Stimulated activated naive B cell treated with anti-CD40 and anti-IgM and Interleukin-4, amounts not matched to agents 10 μg/mL and 1 μg/mL and 100 μg/mL, for 72 hours (primary cell): ENCODE results near the gene DOCK6.
A peak's percentile ranks its signal among the peaks of the same experiment; 100 is the strongest.

ENCODE experiments used
- ATAC-seq, 2 donors: fragments of 150-1000 bp; cut with Tn5 transposase; replicated peaks; 2 replicates each; pipeline ENCODE4 v1.10.0; 2021; ENCODE audit warnings: moderate library complexity in 1 of 2
- DNase-seq: peaks from one replicate; pipeline ENCODE4 v3.0.0; 2021
- H3K27ac Mint-ChIP-seq: one replicate; pipeline ENCODE4 v1.8.0; 2022; ENCODE audit warnings: mild to moderate bottlenecking, mixed read lengths
- H3K27me3 Mint-ChIP-seq, 2 donors: one replicate each; pipeline ENCODE4 v1.8.0; 2022; ENCODE audit warnings: mixed read lengths in 2 of 2
- H3K36me3 Mint-ChIP-seq, 2 donors: one replicate each; pipeline ENCODE4 v1.8.0; 2022; ENCODE audit warnings: mixed read lengths in 2 of 2, mild to moderate bottlenecking in 1 of 2
- H3K4me1 Mint-ChIP-seq, 2 donors: one replicate each; pipeline ENCODE4 v1.8.0; 2022; ENCODE audit warnings: mixed read lengths in 2 of 2, mild to moderate bottlenecking in 1 of 2
- H3K4me3 Mint-ChIP-seq, 2 donors: one replicate each; pipeline ENCODE4 v1.8.0; 2022; ENCODE audit warnings: mild to moderate bottlenecking in 2 of 2, mixed read lengths in 2 of 2, moderate library complexity in 1 of 2
- H3K9me3 Mint-ChIP-seq, 2 donors: one replicate each; pipeline ENCODE4 v1.8.0; 2022; ENCODE audit warnings: mixed read lengths in 2 of 2, mild to moderate bottlenecking in 1 of 2

The DOCK6 gene

DNA sequence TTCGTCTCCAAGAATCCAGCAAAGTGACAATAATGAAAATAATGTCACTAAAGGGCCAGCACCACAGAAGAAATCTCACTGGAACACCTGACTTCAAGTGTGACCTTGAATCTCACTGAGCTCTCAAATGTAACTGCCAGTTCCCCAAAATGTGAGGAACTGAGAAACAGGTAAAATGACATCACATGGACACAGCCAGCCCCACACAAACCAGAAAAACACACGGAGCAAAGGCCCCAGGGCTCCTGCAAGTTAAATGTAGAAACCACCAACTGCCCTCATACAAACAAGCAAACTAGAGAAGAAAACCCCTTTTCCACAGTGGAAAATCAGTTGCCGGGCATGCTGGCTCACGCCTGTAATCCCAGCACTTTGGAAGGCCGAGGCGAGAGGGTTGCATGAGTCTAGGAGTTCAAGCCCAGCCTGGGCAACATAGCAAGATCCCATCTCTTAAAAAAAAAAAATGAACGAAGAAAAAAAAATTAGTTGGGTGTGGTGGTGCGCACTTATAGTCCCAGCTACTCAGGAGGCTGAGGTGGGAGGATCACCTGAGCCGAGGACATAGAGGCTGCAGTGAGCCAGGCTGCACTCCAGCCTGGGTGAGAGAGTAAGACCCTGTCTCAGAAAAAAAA is 56.3 kb downstream of the DOCK6 start:
- Mint-ChIP-seq H3K36me3 (peaks cover 5 to 18% of the 10 kb centered on the region in 2 donors), H3K27me3 (peaks cover 31 to 36% of the 10 kb centered on the region in 2 donors), H3K9me3 (peaks cover 11 to 12% of the 10 kb centered on the region in 2 donors), H3K4me3 (peak overlapping the region; percentile 42 to 51), H3K4me1 (peaks cover 29 to 37% of the 10 kb centered on the region in 2 donors), H3K27ac (peak overlapping the region; percentile 87)
- peak; percentile 89 to 95 for ATAC-seq
- peak; percentile 51 for DNase-seq

DNA sequence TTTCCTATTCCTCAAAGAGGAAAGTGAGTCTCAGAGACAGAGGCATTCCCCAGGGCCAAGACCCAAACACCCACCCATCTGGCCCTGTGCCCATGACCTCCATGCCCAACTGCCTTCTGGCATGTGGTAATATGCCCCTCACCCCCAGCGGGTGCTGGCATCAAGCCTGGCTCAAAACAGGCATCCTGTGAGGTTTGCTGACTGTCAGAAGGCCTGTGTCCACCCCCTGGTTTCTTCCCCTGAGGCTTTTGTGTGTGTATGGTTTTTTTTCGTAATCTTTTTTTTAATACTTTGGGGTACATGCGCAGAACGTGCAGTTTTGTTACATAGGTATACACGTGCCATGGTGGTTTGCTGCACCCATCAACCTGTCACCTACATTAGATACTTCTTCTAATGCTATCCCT is 57.4 kb downstream of the DOCK6 start:
- Mint-ChIP-seq H3K27me3 (peaks cover 23 to 26% of the 10 kb centered on the region in 2 donors), H3K4me3 (no peak overlapping the region), H3K9me3 (peaks cover under 1% of the 10 kb centered on the region in 2 donors), H3K36me3 (peaks cover 3 to 7% of the 10 kb centered on the region in 2 donors), H3K4me1 (peaks cover 23 to 37% of the 10 kb centered on the region in 2 donors), H3K27ac (peak overlapping the region; percentile 88)
- DNase-seq: peak; percentile 46
- peak; percentile 26 to 54 for ATAC-seq

DNA sequence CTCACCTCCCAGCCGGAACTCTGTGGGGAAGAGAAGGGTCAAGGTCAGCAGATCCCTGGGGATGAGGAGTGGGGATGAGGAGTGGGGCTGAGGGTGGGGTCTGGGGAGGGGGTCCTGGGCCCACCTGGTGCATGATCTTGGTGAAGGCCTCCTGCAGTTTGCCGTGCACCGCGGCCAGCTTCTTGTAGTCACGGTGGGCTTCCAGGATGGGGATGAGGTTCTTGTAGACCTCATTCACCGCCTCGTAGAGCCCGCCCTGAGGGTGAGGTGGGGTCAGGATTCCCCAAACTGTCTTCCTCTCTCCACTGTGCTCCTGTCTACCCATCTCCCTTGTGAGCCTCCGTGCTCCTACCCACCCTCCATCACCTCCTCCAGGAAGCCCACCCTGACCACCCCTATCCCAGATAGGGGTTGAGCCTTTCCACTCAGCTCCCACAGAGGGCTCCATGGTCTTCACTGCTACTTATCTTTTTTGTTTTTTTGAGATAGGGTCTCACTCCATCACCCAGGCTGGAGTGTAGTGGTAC is 58.2 kb downstream of the DOCK6 start:
- Mint-ChIP-seq H3K27me3 (peaks cover 23 to 26% of the 10 kb centered on the region in 2 donors), H3K4me1 (peaks cover 23 to 35% of the 10 kb centered on the region in 2 donors), H3K9me3 (no peaks in the 10 kb centered on the region), H3K4me3 (no peak overlapping the region), H3K27ac (peak overlapping the region; percentile 67), H3K36me3 (peaks cover 2% of the 10 kb centered on the region in 2 donors)
- DNase-seq: no peak
- no peak for ATAC-seq

DNA sequence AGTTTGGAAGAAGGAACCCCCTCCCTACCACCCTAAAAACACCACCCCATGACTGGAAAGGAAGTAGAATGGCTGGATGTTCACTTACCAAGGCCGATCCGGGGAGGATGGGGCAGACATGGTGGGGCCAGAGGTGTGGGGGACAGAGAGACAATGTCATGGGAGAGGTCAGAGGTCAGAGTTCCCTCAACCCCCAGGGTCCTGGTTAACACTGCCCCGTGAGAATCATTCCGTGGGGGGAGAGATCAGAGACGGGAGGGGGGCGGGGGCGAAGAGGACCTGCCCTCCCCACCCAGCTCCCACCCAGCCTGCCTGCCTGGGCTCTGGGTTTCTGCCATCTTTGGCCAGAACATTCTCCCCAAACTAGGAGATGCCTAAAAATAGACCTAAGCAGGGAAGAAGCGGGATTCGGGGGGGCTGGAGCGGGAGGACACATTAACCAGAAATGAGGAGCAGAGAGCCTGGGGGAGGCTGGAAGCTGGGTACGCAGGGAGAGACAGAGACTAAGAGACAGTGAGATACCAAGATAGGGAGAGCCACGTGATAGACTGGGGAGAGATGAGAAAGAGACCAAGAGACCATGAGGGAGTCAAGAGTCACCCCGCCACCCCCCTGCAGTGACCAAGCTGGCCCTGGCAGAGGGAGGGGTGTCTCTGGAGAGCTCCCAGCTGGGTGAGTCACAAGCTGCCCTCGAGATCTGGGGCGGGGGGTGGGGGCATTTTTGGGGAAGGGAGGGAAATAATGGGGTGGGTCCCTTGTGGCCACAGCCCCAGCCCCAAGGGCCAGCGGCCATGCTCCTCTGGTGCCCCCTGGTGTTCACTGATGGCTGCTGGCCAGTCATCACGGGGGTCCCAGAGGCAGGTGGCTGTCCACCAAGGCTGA is 58.9 kb downstream of the DOCK6 start:
- H3K4me1 Mint-ChIP-seq: peaks cover 23 to 33% of the 10 kb centered on the region in 2 donors
- ATAC-seq (no peak), DNase-seq (peak; percentile 21)

DNA sequence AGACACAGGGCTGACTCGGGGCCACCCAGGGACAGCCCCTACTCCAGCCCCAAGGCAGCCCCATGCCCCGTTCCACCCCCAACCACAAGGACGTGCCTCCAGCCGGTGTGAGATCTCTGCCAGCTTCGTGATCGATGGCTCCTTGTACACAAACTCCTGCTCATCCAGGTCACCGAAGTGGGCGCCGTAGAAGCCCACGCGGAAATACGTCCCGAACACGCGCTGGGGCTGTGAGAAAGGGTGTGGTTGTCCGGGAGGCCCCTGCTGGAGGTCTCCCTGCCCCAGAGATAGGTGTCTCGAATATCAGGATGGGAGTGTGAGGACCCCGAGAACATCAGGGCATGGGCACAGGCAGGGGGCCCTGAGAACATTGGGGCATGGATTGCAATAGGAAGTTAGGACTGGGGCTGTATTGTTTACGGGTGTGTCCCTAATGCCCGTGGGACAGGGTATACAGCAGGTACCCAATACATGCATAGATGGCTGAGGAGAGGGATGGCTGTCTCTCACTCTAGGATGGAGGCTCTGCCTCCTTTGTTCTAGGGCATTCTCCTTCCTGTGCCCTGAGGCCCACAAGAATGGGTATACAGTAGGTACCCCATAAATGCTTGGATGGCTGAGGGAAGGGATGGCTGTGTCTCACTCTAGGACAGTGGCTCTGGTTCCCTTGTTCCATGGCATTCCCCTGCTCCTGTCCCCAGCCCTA is 59.7 kb downstream of the DOCK6 start:
- Mint-ChIP-seq H3K9me3 (no peaks in the 10 kb centered on the region), H3K27ac (no peak overlapping the region), H3K27me3 (peaks cover 23 to 26% of the 10 kb centered on the region in 2 donors), H3K4me1 (peaks cover 25 to 33% of the 10 kb centered on the region in 2 donors), H3K36me3 (no peaks in the 10 kb centered on the region), H3K4me3 (no peak overlapping the region)
- DNase-seq: no peak
- ATAC-seq: no peak

More for the DNA sequence above, 58.9 kb downstream of the DOCK6 start:
- Mint-ChIP-seq H3K4me3 (no peak overlapping the region), H3K36me3 (no peaks in the 10 kb centered on the region), H3K27me3 (peaks cover 23 to 26% of the 10 kb centered on the region in 2 donors), H3K9me3 (no peaks in the 10 kb centered on the region), H3K27ac (peak overlapping the region; percentile 67)

DNA sequence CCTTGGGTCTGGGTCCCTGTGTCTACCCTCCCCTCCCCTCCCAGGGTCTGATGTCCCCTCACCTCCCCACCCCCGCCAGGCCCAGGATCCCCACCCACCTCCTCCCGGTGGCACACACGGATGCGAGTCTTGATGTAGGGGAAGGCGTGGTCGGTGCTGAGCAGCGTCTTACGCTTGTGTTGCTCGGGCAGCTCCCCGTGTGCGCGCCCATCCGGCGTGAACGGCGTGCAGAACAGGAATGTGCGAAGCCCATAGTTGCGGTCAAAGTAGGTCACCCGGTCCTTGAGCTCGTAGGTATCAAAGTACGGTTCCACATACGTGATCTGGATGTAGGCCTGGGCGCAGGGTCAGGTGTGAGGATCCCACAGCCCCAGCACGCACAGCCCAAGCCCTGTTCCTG is 60.5 kb downstream of the DOCK6 start:
- Mint-ChIP-seq H3K27ac (no peak overlapping the region), H3K4me3 (no peak overlapping the region), H3K27me3 (peaks cover 26 to 28% of the 10 kb centered on the region in 2 donors), H3K36me3 (no peaks in the 10 kb centered on the region), H3K9me3 (no peaks in the 10 kb centered on the region), H3K4me1 (peaks cover 27 to 38% of the 10 kb centered on the region in 2 donors)
- ATAC-seq (no peak), DNase-seq (no peak)

DNA sequence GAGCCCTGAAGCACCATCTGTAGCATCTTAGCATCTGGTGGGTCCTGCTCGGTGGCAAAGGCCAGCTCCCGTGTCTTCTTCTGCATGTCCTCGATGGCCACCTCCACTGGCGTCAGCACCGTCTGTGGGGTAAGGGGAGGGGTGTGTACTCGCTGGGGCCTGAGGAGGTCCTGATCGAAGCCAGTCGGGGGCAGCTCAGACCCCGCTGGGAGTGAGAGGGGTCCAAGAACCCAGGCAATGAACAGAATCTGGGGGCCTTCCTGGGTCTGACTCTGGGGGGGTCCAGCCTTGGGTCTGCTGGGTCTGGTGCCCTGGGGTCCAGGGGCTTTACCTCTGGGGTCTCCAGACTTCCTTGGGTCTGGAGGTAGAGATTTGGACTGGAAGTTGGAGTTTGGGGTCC is 61.4 kb downstream of the DOCK6 start:
- H3K27me3 Mint-ChIP-seq: peaks cover 34% of the 10 kb centered on the region in 2 donors
- H3K27ac Mint-ChIP-seq: no peak overlapping the region
- H3K36me3 Mint-ChIP-seq: no peaks in the 10 kb centered on the region
- no peak overlapping the region for H3K4me3 Mint-ChIP-seq
- DNase-seq (no peak), ATAC-seq (no peak)
- H3K4me1 Mint-ChIP-seq: peaks cover 26 to 38% of the 10 kb centered on the region in 2 donors
- H3K9me3 Mint-ChIP-seq: no peaks in the 10 kb centered on the region

DNA sequence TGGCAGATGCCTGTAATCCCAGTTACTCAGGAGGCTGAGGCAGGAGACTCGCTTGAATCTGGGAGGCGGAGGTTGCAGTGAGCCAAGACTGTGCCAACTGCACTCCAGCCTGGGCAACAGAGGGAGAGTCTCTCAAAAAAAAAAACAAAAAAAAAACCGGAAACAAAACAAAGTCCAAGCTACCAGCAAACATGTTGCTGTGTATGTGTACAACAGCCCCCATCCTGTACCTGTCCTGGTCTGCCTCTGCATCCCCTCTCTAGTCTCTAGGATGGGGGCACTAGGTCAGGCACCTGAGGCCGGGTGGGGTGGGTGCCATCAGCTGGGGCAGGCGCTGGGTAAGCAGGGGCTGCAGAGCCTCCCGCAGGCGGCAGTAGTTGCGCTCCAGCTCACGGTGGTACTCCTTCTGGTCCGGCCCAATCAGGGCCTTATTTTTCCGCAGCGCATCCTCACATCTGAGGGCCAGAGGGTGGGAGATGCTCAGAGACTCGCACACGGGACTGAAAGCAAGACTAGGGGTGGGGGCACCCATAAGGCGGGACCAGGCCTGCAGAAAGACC is 62.2 kb downstream of the DOCK6 start:
- peaks cover 26 to 36% of the 10 kb centered on the region in 2 donors for H3K4me1 Mint-ChIP-seq
- no peak for ATAC-seq

DNA sequence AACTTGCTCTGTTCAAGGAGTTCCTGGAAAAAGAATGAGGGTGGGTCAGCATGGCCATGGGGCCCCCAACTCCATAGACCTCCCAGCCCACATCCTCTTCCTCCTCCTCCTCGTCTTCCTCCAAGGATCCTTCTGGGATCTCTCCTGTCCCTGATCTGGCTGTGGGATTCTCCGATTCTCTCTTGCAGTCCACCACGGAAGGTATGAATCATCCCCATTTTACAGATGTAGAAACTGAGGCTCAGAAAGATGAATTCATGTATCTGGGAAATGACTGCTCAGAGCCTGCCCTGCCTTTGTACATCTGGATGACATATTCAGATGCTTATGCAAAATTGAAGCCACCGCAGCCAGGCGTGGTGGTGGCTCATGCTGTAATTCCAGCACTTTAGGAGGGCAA is 62.8 kb downstream of the DOCK6 start:
- no peak for DNase-seq
- no peak for ATAC-seq
- no peaks in the 10 kb centered on the region for H3K36me3 Mint-ChIP-seq
- no peak overlapping the region for H3K4me3 Mint-ChIP-seq
- no peaks in the 10 kb centered on the region for H3K9me3 Mint-ChIP-seq
- H3K27ac Mint-ChIP-seq: no peak overlapping the region
- peaks cover 23 to 34% of the 10 kb centered on the region in 2 donors for H3K4me1 Mint-ChIP-seq
- peaks cover 35 to 37% of the 10 kb centered on the region in 2 donors for H3K27me3 Mint-ChIP-seq

More for the DNA sequence above, 62.2 kb downstream of the DOCK6 start:
- Mint-ChIP-seq H3K9me3 (no peaks in the 10 kb centered on the region), H3K4me3 (no peak overlapping the region), H3K36me3 (no peaks in the 10 kb centered on the region), H3K27me3 (peaks cover 39 to 42% of the 10 kb centered on the region in 2 donors), H3K27ac (no peak overlapping the region)
- no peak for DNase-seq

DNA sequence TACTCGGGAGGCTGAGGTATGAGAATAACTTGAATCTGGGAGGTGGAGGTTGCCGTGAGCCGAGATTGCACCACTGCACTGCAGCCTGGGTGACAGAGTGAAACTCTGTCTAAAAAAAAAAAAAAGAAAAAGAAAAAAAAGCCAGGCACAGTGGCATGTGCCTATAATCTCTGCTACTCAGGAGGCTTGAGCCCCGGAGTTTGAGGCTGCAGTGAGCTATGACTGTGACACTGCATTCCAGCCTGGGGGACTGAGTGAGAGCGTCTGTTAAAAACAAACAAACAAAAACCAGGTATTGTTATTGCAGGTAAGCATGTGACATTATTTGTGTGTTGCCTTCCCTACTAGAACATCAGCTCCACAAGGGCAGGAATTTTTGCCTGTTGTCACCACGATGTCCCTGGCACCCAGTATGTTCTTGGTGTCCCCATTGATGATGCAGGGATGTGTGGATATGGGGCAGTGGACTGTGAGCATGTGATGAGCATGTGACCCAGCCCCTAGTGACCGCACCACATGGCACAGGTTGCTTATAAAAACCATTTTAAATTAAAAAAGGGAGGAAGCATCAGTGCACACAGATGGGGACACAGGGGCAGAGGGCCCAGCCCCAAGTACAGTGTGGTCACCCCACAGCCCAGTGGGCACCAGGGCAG is 63.4 kb downstream of the DOCK6 start:
- no peak for DNase-seq
- Mint-ChIP-seq H3K27ac (no peak overlapping the region), H3K9me3 (no peaks in the 10 kb centered on the region), H3K4me3 (no peak overlapping the region), H3K4me1 (peaks cover 23 to 27% of the 10 kb centered on the region in 2 donors), H3K27me3 (peaks cover 33 to 35% of the 10 kb centered on the region in 2 donors), H3K36me3 (no peaks in the 10 kb centered on the region)
- ATAC-seq: no peak

DNA sequence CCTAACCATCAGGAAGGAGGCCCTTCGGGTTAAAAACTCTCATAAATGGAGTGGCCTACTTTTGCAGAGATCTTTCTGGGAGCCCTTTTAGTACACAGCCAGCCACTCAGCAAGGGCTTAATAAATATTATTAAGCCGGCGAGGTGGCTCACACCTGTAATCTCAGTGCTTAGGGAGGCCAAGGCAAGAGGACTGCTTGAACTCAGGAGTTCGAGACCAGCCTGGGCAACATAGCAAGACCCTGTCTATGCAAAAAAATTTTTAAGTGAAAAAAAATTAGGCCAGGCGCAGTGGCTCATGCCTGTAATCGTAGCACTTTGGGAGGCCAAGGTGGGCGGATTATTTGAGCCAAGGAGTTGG is 64.2 kb downstream of the DOCK6 start:
- no peak for DNase-seq
- H3K27me3 Mint-ChIP-seq: peaks cover 25 to 28% of the 10 kb centered on the region in 2 donors
- H3K27ac Mint-ChIP-seq: no peak overlapping the region
- H3K9me3 Mint-ChIP-seq: no peaks in the 10 kb centered on the region
- H3K4me3 Mint-ChIP-seq: peak overlapping the region; percentile 50 to 69
- H3K36me3 Mint-ChIP-seq: no peaks in the 10 kb centered on the region
- no peak for ATAC-seq
- peaks cover 18 to 20% of the 10 kb centered on the region in 2 donors for H3K4me1 Mint-ChIP-seq

DNA sequence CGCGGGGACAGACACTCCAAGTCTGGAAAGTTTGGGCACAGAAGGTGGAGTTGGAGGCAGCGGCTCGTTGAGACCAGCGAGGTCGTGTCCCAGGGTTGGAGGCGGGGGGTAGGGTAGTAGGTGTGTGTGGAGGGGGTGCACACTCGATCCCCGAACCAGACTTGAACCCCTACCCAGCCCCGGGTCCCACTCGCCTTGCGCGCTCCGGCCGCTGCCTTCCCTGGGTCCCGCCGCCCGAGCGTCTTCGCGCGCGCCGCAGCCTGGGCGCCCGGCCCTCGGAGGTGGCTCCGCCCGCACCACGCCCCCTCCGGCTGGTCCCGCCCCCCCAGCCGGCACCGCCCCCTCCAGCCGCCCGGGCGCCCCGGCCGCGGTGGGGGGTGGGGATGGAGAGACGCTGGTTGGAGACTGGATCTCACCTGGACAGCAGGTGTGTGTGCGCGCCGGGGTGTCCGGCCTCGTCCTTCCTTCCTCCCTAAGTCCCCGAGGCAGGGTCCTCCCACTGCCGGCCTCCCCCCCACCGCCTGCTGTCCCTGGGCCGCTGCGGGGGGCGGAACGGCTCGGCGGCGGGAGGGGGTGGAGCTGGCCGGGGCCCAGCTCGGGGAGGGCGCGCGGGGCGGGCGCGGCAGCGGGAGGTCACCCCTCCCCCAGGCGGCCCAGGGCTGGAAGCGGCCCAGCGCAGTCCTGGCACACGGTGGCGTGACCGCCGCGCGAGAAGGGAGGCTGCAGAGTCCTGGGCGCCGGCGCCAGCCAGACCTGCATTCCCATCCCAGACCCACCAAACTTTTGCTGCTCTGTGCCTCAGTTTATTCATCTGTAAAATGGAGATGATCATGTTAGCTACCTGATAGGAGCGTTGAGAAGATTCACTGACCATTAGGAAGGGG is 64.8 kb downstream of the DOCK6 start, which contains the start of gene KANK2:
KANK2 (minus strand) TSS at position 255 of the 884 bp plus-strand sequence. CDS start 3,034 bp downstream, outside the sequence.
- peaks cover 19 to 25% of the 10 kb centered on the region in 2 donors for H3K27me3 Mint-ChIP-seq
- no peaks in the 10 kb centered on the region for H3K9me3 Mint-ChIP-seq
- peaks cover 15 to 19% of the 10 kb centered on the region in 2 donors for H3K4me1 Mint-ChIP-seq
- ATAC-seq (peak; percentile 92 to 93), DNase-seq (peak; percentile 63)
- H3K36me3 Mint-ChIP-seq: no peaks in the 10 kb centered on the region
- H3K4me3 Mint-ChIP-seq: peak within 1 kb of the TSS; percentile 69 to 82
- no peak within 1 kb of the TSS for H3K27ac Mint-ChIP-seq
